DOHH2 (cell line): ENCODE results near the gene TBL3.

Experiments used
- H3F3A ChIP-seq: fragments of 200-600 bp; sonication (generic), shearing (Covaris generic); 2 replicates; pipeline ENCODE4 v1.6.0; 2016; ENCODE audit warnings: antibody characterized with exemption, mild to moderate bottlenecking; ENCODE audit not compliant: control insufficient read depth, insufficient read depth
- H3K27ac ChIP-seq: fragments of 200-600 bp; sonication (generic); 2 replicates; pipeline ENCODE4 v1.5.1; 2014; ENCODE audit warnings: low read depth, mild to moderate bottlenecking, low read length, moderate library complexity
- H3K27me3 ChIP-seq: fragments of 200-600 bp; sonication (generic); 2 replicates; pipeline ENCODE4 v1.6.1; 2014; ENCODE audit warnings: mild to moderate bottlenecking, low read length, mixed read lengths; ENCODE audit not compliant: control insufficient read depth
- H3K36me3 ChIP-seq: fragments of 200-600 bp; sonication (generic); 2 replicates; pipeline ENCODE4 v1.6.1; 2014; ENCODE audit warnings: mild to moderate bottlenecking, low read length, moderate library complexity, mixed read lengths; ENCODE audit not compliant: control insufficient read depth
- H3K4me1 ChIP-seq: fragments of 200-600 bp; sonication (generic); 2 replicates; pipeline ENCODE4 v1.6.1; 2014; ENCODE audit warnings: mild to moderate bottlenecking, low read length, mixed read lengths; ENCODE audit not compliant: control insufficient read depth
- H3K4me2 ChIP-seq: fragments of 200-600 bp; sonication (generic); 2 replicates; pipeline ENCODE4 v1.6.0; 2014; ENCODE audit warnings: mild to moderate bottlenecking, low read length, moderate library complexity
- H3K4me3 ChIP-seq: fragments of 200-600 bp; sonication (generic); 2 replicates; pipeline ENCODE4 v1.5.1; 2014; ENCODE audit warnings: mild to moderate bottlenecking, low read length, mixed read lengths
- H3K79me2 ChIP-seq: fragments of 200-600 bp; sonication (generic); 2 replicates; pipeline ENCODE4 v1.6.1; 2014; ENCODE audit warnings: mild to moderate bottlenecking, low read length, mixed read lengths; ENCODE audit not compliant: control insufficient read depth
- H3K9me2 ChIP-seq: fragments of 200-600 bp; sonication (generic); replicated peaks from 2 replicates; pipeline ENCODE4 v1.6.1; 2014; ENCODE audit warnings: mild to moderate bottlenecking, low read length, mixed read lengths; ENCODE audit not compliant: control insufficient read depth
- H3K9me3 ChIP-seq: fragments of 200-600 bp; sonication (generic); 2 replicates; pipeline ENCODE4 v1.6.1; 2014; ENCODE audit warnings: antibody characterized with exemption, low read length, mixed read lengths; ENCODE audit not compliant: control insufficient read depth, insufficient read depth
- H4K20me1 ChIP-seq: fragments of 200-600 bp; sonication (generic); 2 replicates; pipeline ENCODE4 v1.6.0; 2014; ENCODE audit warnings: low read depth, mild to moderate bottlenecking, antibody characterized with exemption, low read length, moderate library complexity; ENCODE audit not compliant: control insufficient read depth, insufficient read depth
- CTCF ChIP-seq: fragments of 200-600 bp; sonication (generic); IDR thresholded peaks from one replicate; pipeline ENCODE4 v1.5.1; 2014; ENCODE audit warnings: antibody characterized with exemption, mild to moderate bottlenecking, low read depth, low read length; ENCODE audit not compliant: poor library complexity, severe bottlenecking
- EZH2phosphoT487 ChIP-seq: fragments of 200-600 bp; sonication (generic); IDR thresholded peaks from 2 replicates; pipeline ENCODE4 v1.6.1; 2017; ENCODE audit warnings: borderline replicate concordance, mild to moderate bottlenecking, antibody characterized with exemption, low read length, moderate library complexity, mixed read lengths

Gene TBL3

GRCh38 chr16:1945559-1946391 lies 26.1 kb upstream of the TBL3 start:
- TF ChIP-seq CTCF (no peak), EZH2phosphoT487 (no peak)
- H4K20me1 ChIP-seq, result no peaks in the 10 kb centered on the region
- no peak overlapping the region for H3K4me2 ChIP-seq
- H3K4me3 ChIP-seq, result no peak overlapping the region
- H3K79me2 ChIP-seq, result no peaks in the 10 kb centered on the region
- H3K4me1 ChIP-seq, result peaks cover 20% of the 10 kb centered on the region
- H3K9me3 ChIP-seq, result no peaks in the 10 kb centered on the region
- no peaks in the 10 kb centered on the region for H3K36me3 ChIP-seq
- no peaks in the 10 kb centered on the region for H3K27me3 ChIP-seq
- no peak overlapping the region for H3K27ac ChIP-seq
- H3F3A ChIP-seq, result no peaks in the 10 kb centered on the region
- H3K9me2 ChIP-seq, result no peaks in the 10 kb centered on the region

- Histone ChIP-seq H3K27me3 (no peaks in the 10 kb centered on the region), H3K9me2 (no peaks in the 10 kb centered on the region), H3F3A (no peaks in the 10 kb centered on the region), H3K4me2 (no peak overlapping the region), H3K4me1 (peaks cover 17% of the 10 kb centered on the region), H4K20me1 (no peaks in the 10 kb centered on the region), H3K9me3 (no peaks in the 10 kb centered on the region), H3K4me3 (no peak overlapping the region), H3K36me3 (no peaks in the 10 kb centered on the region), H3K79me2 (no peaks in the 10 kb centered on the region), H3K27ac (no peak overlapping the region)
- TF ChIP-seq EZH2phosphoT487 (no peak), CTCF (no peak)
Observed at GRCh38 chr16:1946495-1947368, 25.1 kb upstream of the TBL3 start.

GRCh38 chr16:1947369-1947670 lies 24.5 kb upstream of the TBL3 start:
- Histone ChIP-seq H3K27me3 (no peaks in the 10 kb centered on the region), H4K20me1 (no peaks in the 10 kb centered on the region), H3F3A (no peaks in the 10 kb centered on the region), H3K9me3 (no peaks in the 10 kb centered on the region), H3K9me2 (no peaks in the 10 kb centered on the region), H3K79me2 (no peaks in the 10 kb centered on the region), H3K4me3 (no peak overlapping the region), H3K27ac (no peak overlapping the region), H3K4me2 (no peak overlapping the region), H3K4me1 (peaks cover 11% of the 10 kb centered on the region), H3K36me3 (no peaks in the 10 kb centered on the region)
- TF ChIP-seq EZH2phosphoT487, result no peak
- TF ChIP-seq CTCF, result no peak
